Esophagus muscularis mucosa (tissue), 4 donors: ENCODE results near the gene ANKMY2.

Experiments used
- CTCF ChIP-seq, 3 experiments: fragments of 200-600 bp in 2 of 3; fragments of 450-650 bp in 1 of 3; sonication (generic) in 2 of 3; IDR thresholded peaks; one replicate each; pipeline ENCODE4 v1.5.1; 2017 to 2019; ENCODE audit warnings: antibody characterized with exemption in 3 of 3, mild to moderate bottlenecking in 2 of 3, moderate library complexity in 1 of 3
- EP300 ChIP-seq: sonication (generic); formaldehyde crosslinking; IDR thresholded peaks from one replicate; pipeline ENCODE4 v1.6.1; 2017; ENCODE audit warnings: antibody characterized with exemption
- POLR2A ChIP-seq: fragments of 450-650 bp; IDR thresholded peaks from one replicate; pipeline ENCODE4 v1.6.1; 2017; ENCODE audit warnings: antibody characterized with exemption, moderate library complexity, mild to moderate bottlenecking, low read depth
- POLR2AphosphoS5 ChIP-seq, 2 donors: sonication (generic); formaldehyde crosslinking; IDR thresholded peaks; one replicate each; pipeline ENCODE4 v1.6.1; 2017; ENCODE audit warnings: antibody characterized with exemption in 2 of 2

GRCh38 chr7:16590424-16590823, 55.1 kb downstream of the ANKMY2 start:
- TF ChIP-seq EP300 (no peak), POLR2A (no peak), POLR2AphosphoS5 (IDR thresholded peaks at IDR 0.05) (no peak), CTCF (IDR thresholded peaks at IDR 0.05) (no peak)
